ENCODE results near the gene DCUN1D3.

DNA sequence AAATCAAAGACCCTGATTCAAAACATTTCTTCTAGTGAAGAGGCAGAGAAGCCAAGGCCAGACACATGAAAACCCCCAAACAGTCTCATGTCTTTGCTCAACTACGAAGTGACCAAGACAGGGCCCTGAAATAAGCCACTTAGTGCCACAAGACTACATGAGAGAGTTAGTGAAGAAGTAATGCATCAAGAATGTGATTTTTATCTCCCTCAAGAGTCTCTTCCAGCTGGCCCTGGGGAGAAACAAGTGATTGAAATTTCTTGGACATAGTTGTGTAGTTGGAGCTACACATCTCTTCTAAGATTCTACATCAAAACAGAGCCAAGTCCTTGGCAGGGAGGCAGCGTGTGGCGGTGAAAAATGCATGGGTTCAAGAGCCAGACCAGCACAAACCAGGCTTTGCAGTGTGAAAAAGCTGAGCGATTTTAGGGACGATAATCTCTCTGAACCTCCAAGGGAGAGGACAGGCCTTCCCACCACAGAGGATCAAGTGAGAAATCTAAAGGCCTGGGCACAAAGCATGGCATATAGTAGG lies 31.0 kb upstream of the DCUN1D3 start:
- TF ChIP-seq EZH2 (IDR thresholded peaks at IDR 0.05): no peak
- no peak for TF ChIP-seq POLR2AphosphoS5 (IDR thresholded peaks at IDR 0.05; ENCODE audit: borderline replicate concordance, low read depth, low read length)
- TF ChIP-seq FOXP2 (optimal IDR thresholded peaks at IDR 0.05; ENCODE audit: control extremely low read depth, extremely low read length, insufficient read depth): no peak

Data from SK-N-MC (cell line).